ENCODE measurements around the gene ADCYAP1R1.

DNA sequence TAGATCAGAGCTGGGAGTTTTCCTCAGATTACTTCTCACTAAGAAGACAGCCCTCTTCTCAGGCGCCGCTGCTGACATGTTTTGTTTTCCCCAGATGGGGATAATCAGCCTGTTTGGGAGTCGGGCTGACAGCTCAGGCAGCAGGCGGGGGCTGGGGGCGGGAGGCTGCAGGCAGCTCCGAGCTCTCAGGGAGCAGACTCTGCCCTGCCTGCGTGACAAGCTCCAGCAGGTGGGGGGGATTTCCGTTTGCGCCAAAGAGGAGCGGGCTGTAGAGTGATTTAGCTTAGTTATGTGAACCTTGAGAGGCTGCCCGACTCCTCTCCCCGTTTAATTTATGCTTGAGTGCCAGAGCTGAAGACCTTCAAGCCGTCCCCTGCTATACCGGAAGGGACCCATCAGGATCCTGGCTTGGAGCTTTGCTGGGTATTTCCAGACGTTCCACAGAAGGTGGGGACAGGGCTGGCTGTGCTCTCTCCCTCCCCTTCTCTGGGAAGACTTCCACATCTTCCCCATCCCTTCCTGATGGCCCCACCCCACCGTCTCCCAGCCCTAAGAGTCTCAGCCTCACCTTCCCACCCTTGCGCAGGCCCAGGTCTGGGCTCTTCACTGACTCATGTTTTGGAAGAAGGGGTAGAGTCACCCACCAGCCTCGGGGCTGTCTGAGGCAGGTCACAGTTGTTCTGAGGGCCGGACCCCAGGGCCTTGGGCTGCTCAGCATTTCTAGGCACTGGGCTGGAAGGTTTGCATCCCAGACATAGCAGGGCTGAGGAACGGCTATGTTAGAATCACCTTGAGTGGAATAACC, 24.7 kb upstream of the ADCYAP1R1 start:
- TF ChIP-seq, protein P1, sequence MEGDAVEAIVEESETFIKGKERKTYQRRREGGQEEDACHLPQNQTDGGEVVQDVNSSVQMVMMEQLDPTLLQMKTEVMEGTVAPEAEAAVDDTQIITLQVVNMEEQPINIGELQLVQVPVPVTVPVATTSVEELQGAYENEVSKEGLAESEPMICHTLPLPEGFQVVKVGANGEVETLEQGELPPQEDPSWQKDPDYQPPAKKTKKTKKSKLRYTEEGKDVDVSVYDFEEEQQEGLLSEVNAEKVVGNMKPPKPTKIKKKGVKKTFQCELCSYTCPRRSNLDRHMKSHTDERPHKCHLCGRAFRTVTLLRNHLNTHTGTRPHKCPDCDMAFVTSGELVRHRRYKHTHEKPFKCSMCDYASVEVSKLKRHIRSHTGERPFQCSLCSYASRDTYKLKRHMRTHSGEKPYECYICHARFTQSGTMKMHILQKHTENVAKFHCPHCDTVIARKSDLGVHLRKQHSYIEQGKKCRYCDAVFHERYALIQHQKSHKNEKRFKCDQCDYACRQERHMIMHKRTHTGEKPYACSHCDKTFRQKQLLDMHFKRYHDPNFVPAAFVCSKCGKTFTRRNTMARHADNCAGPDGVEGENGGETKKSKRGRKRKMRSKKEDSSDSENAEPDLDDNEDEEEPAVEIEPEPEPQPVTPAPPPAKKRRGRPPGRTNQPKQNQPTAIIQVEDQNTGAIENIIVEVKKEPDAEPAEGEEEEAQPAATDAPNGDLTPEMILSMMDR (IDR thresholded peaks at IDR 0.05): no peak
- TF ChIP-seq POLR2AphosphoS5 (IDR thresholded peaks at IDR 0.05): no peak
- TF ChIP-seq POLR2A (IDR thresholded peaks at IDR 0.05): no peak
